ENCODE data around the gene TMEM178B.

Gene TMEM178B

DNA sequence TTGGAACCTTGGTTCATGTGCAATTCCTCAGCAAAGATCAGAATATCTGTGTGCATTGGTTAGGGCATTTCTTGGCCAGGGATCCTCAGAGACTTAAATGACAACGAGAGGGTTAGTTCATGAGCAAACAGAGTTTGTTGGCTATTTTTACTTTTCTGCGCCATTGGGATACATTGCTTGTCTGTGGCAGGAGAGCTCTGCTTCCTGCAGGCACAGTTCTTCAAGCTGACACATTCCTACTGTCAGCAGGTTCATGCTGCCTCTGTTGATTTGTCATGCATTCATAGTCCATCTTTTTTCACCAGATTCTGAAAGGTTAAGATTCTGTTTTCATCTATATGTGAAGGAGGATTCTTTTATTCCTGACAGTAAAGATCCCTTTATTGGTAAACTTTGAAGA is 139.4 kb downstream of the TMEM178B start:
- TF ChIP-seq Cebpa-rat (IDR thresholded peaks at IDR 0.05) = no peak
- Histone ChIP-seq H3K4me2 (no peak overlapping the region), H3K27ac (no peak overlapping the region), H3K27me3 (no peaks in the 10 kb centered on the region), H3K4me1 (no peaks in the 10 kb centered on the region), H3K9me3 (replicated peaks in 1 of 11) (no peaks in the 10 kb centered on the region), H3K36me3 (no peaks in the 10 kb centered on the region), H3K9ac (no peak overlapping the region), H3K4me3 (no peak overlapping the region), H4K20me1 (no peaks in the 10 kb centered on the region)

DNA sequence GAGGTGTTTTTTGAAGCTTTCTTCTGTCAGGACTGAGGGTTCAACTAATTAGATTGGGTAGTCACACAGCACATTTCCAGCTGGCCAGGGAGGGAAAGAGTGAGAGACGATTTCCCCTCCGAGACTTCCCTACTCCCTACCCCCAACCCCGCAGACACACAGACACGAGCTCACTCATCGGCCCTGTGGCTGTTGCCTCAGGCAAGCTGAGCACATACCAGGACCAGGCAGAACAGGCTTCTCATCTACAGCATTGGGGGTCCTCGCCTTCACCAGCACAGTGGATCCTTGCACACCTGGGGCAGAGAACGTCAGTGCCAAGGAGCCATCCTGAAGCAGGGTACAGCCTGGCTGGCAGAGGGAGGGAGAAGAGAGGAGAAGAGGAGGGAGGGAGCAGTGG is 144.1 kb downstream of the TMEM178B start:
- Histone ChIP-seq H4K20me1 (no peaks in the 10 kb centered on the region; a peak in 1 of 22 replicates), H3K9ac (no peak overlapping the region), H3K27me3 (no peaks in the 10 kb centered on the region), H3K4me1 (no peaks in the 10 kb centered on the region), H3K9me3 (replicated peaks in 1 of 11) (no peaks in the 10 kb centered on the region), H3K27ac (no peak overlapping the region), H3K36me3 (no peaks in the 10 kb centered on the region), H3K4me3 (no peak overlapping the region), H3K4me2 (no peak overlapping the region)
- TF ChIP-seq Cebpa-rat (IDR thresholded peaks at IDR 0.05) = no peak

DNA sequence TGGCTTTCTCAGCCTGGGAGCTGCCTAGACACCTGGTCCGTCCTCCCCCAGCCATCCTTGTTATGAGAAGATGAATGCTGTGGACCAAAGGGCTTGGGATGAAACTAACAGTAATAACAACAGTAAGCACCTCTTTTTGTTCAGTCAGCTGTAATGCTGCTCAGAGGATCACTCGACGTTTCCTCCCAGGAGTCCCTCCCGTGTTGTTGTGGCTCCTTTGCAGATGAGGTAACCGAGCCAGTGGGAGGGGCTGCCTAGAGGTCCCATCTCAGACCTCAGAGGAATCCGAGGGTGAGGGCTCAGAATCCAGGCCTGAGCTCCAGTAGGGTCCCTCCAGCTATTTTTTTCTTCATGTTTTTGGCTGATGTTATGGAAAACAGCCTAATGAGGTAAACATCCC is 145.1 kb downstream of the TMEM178B start:
- Histone ChIP-seq H3K4me2 (no peak overlapping the region), H3K9ac (no peak overlapping the region), H4K20me1 (no peaks in the 10 kb centered on the region; a peak in 1 of 22 replicates), H3K36me3 (no peaks in the 10 kb centered on the region), H3K4me3 (no peak overlapping the region), H3K4me1 (no peaks in the 10 kb centered on the region), H3K9me3 (replicated peaks in 1 of 11) (no peaks in the 10 kb centered on the region), H3K27me3 (no peaks in the 10 kb centered on the region), H3K27ac (no peak overlapping the region)
- no peak for TF ChIP-seq Cebpa-rat (IDR thresholded peaks at IDR 0.05)

DNA sequence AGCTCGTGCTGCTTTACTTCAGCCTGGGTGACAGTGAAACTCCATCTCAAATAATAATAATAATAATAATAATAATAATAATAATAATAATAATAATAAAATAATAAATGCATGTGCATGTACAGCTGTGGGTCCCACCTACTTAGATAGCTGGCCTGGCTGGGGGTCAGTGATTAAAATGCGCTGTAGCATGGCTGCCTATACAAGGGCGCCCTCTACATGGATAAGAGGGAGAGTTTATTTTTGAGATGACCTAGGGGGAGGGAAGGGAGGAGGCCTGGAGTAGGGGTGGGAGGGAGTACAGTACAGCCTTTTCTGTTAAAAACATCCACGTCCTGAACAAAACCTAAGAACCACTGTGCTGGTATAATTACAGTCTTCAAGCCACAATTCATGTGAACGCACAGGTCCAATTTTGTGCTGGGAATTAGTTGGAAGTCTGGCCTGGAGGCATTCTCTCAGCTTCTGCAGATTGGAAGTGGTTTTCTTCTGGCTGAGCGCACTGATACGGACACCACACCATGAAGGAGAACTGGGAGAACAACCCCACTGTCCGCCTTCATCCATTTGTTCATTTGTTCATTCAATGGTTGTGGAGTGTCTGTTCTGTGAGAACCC is 146.5 kb downstream of the TMEM178B start:
- no peak overlapping the region for H3K4me2 ChIP-seq
- no peak overlapping the region for H3K9ac ChIP-seq
- no peaks in the 10 kb centered on the region for H3K36me3 ChIP-seq
- no peaks in the 10 kb centered on the region; a peak in 1 of 22 replicates for H4K20me1 ChIP-seq
- no peak overlapping the region for H3K27ac ChIP-seq
- H3K4me3 ChIP-seq = no peak overlapping the region
- H3K27me3 ChIP-seq = no peaks in the 10 kb centered on the region
- peaks cover 0 to 6% (median 0%) of the 10 kb centered on the region in 11 experiments; a peak in 1 of 22 replicates for H3K9me3 ChIP-seq (replicated peaks in 1 of 11)
- no peaks in the 10 kb centered on the region for H3K4me1 ChIP-seq
- TF ChIP-seq Cebpa-rat (IDR thresholded peaks at IDR 0.05) = no peak

DNA sequence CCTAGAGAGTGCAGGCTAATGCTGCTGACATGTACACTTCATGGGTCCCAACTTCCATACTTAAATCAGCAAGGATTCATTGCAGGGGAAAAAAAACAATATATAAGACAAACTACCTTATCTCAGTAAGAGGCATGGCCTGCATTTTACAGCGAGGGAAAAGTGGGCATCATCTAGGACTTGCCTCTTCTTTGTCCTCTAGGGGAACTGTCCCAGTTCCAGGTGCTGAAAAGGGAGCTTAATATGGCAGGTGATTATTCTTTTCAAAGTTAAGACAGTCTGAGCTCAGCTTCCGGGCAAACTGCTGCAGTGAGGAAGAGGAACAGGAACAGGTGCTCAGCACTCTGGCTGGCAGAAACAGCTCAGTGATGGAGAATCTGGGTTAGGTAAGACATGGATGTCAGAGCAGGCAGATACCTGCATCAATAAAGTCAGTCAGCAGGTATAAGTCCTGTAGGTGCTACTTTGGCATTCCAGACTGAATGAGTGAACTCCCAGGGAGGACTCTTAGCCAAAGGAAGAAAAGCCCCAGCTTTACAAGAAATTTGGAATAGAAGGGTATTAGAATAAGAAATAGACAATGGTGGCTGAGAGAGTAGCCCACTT is 147.2 kb downstream of the TMEM178B start:
- Histone ChIP-seq H3K4me1 (no peaks in the 10 kb centered on the region), H3K4me2 (no peak overlapping the region), H3K36me3 (no peaks in the 10 kb centered on the region), H3K27ac (no peak overlapping the region), H3K9me3 (replicated peaks in 1 of 11) (peaks cover 0 to 6% (median 0%) of the 10 kb centered on the region in 11 experiments; a peak in 1 of 22 replicates), H3K4me3 (no peak overlapping the region), H3K27me3 (no peaks in the 10 kb centered on the region), H3K9ac (no peak overlapping the region), H4K20me1 (no peaks in the 10 kb centered on the region; a peak in 1 of 22 replicates)
- no peak for TF ChIP-seq Cebpa-rat (IDR thresholded peaks at IDR 0.05)

DNA sequence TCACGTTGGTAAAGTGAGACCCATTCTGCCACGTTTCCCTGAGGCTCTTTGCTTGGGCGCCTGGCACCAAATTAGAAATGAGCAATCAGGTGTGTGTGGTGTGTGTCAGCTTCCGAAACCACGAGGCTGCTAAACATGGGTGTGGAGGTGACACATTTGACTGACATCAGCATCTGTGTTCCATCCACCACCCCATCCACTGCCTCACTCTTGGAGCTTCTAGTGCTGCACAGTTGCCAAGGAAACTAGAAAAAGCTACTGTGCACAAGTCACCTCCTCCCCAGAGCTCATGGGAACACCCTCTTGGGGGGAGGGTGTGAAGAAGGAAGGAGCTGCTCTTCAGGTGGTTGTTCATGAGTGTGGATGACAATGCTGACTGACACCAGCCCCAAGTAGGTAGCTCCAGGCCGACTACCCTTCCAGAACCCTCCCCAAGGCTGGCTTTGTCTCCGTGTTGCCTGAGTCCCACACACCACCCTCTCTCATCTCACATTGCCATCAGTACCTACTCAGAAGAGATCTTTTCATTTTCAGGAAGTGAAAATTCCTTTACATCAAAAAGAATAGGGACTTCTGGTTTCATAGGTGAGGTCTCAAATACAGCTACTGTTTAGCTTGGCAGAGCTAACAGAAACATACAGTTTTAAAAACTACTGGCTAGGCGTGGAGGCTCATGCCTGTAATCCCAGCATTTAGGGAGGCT is 152.2 kb downstream of the TMEM178B start:
- Histone ChIP-seq H3K4me1 (no peaks in the 10 kb centered on the region), H3K9me3 (replicated peaks in 1 of 11) (peaks cover 0 to 6% (median 0%) of the 10 kb centered on the region in 11 experiments; a peak in 1 of 22 replicates), H3K9ac (no peak overlapping the region), H4K20me1 (no peaks in the 10 kb centered on the region; a peak in 1 of 22 replicates), H3K36me3 (no peaks in the 10 kb centered on the region), H3K27me3 (no peaks in the 10 kb centered on the region), H3K4me3 (no peak overlapping the region), H3K27ac (no peak overlapping the region), H3K4me2 (no peak overlapping the region)
- no peak for TF ChIP-seq Cebpa-rat (IDR thresholded peaks at IDR 0.05)

DNA sequence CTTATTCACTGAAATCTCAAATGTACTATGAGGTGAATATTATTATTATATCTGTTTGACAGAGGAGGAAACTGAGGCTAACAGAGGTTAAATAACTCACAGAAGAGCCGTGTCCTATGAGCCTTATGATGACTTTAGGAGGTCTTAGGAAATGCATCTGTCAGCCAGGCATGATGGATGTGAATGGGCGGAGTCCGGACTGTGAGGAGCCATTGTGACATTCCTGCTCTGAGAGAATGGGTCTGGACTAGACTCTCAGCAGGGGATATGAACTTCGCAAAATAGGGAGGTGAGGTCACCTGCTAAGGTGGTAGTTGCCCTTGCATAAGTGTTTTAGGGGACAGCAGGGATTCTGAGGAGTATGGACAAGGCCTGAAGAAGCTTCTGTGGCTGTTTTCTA is 153.6 kb downstream of the TMEM178B start:
- Histone ChIP-seq H3K27ac (no peak overlapping the region), H3K36me3 (no peaks in the 10 kb centered on the region), H4K20me1 (no peaks in the 10 kb centered on the region), H3K4me2 (no peak overlapping the region), H3K4me3 (no peak overlapping the region), H3K27me3 (no peaks in the 10 kb centered on the region), H3K4me1 (0 out of 20 replicates have a peak, but pooled peaks cover 0 to 3% (median 0%) of the 10 kb centered on the region in 10 experiments), H3K9me3 (replicated peaks in 1 of 11) (peaks cover 0 to 6% (median 0%) of the 10 kb centered on the region in 11 experiments; a peak in 1 of 22 replicates), H3K9ac (no peak overlapping the region)
- no peak for TF ChIP-seq Cebpa-rat (IDR thresholded peaks at IDR 0.05)

DNA sequence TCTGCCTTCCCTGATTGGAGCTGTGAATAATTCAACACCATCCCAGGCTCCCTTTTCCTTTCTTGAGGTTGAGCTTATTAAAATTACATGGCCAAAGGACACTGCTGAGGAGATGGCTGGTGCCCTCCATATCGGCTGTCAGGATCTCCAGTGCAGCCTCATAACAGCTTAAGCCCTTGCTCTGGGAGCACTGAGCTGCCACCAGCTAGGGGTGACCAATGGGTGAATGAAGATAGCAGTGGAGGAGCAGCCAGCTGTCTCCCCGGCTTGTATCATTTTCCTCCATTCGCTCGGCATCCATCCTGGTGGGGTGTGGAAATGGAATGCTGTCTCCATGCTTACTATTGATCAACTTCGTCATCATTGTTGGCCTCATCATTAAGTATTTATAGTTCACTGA is 154.6 kb downstream of the TMEM178B start:
- Histone ChIP-seq H3K36me3 (no peaks in the 10 kb centered on the region), H3K4me3 (no peak overlapping the region), H3K9me3 (replicated peaks in 1 of 11) (peaks cover 0 to 6% (median 0%) of the 10 kb centered on the region in 11 experiments; a peak in 1 of 22 replicates), H3K4me1 (0 out of 20 replicates have a peak, but pooled peaks cover 0 to 3% (median 0%) of the 10 kb centered on the region in 10 experiments), H3K9ac (no peak overlapping the region), H3K27me3 (no peaks in the 10 kb centered on the region), H3K4me2 (no peak overlapping the region), H4K20me1 (no peaks in the 10 kb centered on the region), H3K27ac (no peak overlapping the region)
- TF ChIP-seq Cebpa-rat (IDR thresholded peaks at IDR 0.05) = no peak

DNA sequence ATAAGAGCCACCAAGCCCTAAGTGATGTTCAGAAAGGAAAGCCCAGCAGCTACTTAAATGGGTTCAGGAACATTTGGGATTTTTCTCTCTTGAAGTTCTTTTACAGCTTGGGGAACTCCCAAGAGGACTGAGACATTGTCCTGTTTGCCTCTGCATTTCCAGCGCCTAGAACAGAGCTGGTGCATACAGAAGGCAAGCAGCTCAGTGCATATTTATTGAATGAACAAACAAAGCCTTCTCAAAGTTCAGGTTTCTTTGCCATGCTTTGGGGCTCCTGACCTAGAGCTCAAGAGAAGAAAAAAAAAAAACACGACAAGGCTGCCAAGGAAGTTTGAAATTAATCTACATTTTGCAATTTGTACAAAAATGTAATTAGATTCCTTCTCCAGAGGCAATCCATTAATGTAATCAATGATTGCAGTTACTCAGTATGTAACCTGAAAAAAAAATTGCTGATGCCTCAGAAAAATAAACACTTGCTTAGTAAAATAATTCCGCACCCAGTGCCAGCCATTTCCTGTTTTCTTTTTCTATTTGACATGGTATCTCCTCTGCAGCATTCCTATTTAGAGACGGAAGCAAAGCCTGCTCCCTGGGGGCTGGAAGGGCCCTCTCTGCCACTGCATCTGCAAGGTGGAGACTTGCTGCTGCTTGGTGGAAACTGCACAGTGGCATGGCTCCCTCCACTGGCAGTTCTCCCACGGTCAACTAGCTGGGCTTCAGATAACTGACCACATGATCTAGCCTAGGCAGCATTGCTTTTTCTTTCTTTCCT is 157.3 kb downstream of the TMEM178B start:
- Histone ChIP-seq H3K9ac (no peak overlapping the region), H4K20me1 (no peaks in the 10 kb centered on the region), H3K27ac (no peak overlapping the region), H3K4me1 (0 out of 20 replicates have a peak, but pooled peaks cover 0 to 3% (median 0%) of the 10 kb centered on the region in 10 experiments), H3K27me3 (no peaks in the 10 kb centered on the region), H3K9me3 (replicated peaks in 1 of 11) (no peaks in the 10 kb centered on the region), H3K36me3 (no peaks in the 10 kb centered on the region), H3K4me2 (0 out of 22 replicates have a peak overlapping the region, but pooled peaks of 1 of the 11 experiments have one; percentile 15), H3K4me3 (no peak overlapping the region)
- no peak for TF ChIP-seq Cebpa-rat (IDR thresholded peaks at IDR 0.05)
